Neural progenitor cell (in vitro differentiated cells): ENCODE results near the gene CEBPE. TPM values are rescaled to one million over a fixed set of nuclear protein-coding genes. Genes with fewer than 3 reads are reported as not detected.
A peak's percentile ranks its signal among the peaks of the same experiment; 100 is the strongest.

ENCODE experiments used
- DNase-seq: peaks from one replicate; pipeline ENCODE4 v3.0.0-alpha.2; 2016; ENCODE audit warnings: low spot score
- H2AFZ ChIP-seq: fragments of 200-600 bp; sonication (generic); replicated peaks from 2 replicates; pipeline ENCODE4 v1.6.1; 2016; ENCODE audit warnings: antibody characterized with exemption
- H3F3A ChIP-seq: fragments of 200-600 bp; sonication (generic); 2 replicates; pipeline ENCODE4 v1.6.1; 2016; ENCODE audit warnings: antibody characterized with exemption, low read depth
- H3K27ac ChIP-seq: fragments of 200-600 bp; sonication (generic); 2 replicates; pipeline ENCODE4 v1.5.1; 2016; ENCODE audit warnings: mild to moderate bottlenecking
- H3K27me3 ChIP-seq: fragments of 200-600 bp; sonication (generic); 2 replicates; pipeline ENCODE4 v1.6.1; 2016; ENCODE audit warnings: mild to moderate bottlenecking, moderate library complexity
- H3K36me3 ChIP-seq: fragments of 200-600 bp; sonication (generic); 2 replicates; pipeline ENCODE4 v1.5.1; 2016
- H3K4me1 ChIP-seq: fragments of 200-600 bp; sonication (generic); 2 replicates; pipeline ENCODE4 v1.6.1; 2016; ENCODE audit warnings: mixed run types
- H3K4me2 ChIP-seq: fragments of 200-600 bp; sonication (generic); 2 replicates; pipeline ENCODE4 v1.6.1; 2016
- H3K4me3 ChIP-seq: fragments of 200-600 bp; sonication (generic); 2 replicates; pipeline ENCODE4 v1.5.1; 2016
- H3K79me2 ChIP-seq: fragments of 200-600 bp; sonication (generic); 2 replicates; pipeline ENCODE4 v1.6.1; 2016; ENCODE audit warnings: low read depth
- H3K9ac ChIP-seq: fragments of 200-600 bp; sonication (generic); 2 replicates; pipeline ENCODE4 v1.6.1; 2016
- H3K9me3 ChIP-seq: fragments of 200-600 bp; sonication (generic); 2 replicates; pipeline ENCODE4 v1.5.1; 2016; ENCODE audit warnings: low read depth
- H4K20me1 ChIP-seq: fragments of 200-600 bp; sonication (generic); 2 replicates; pipeline ENCODE4 v1.6.1; 2016; ENCODE audit warnings: low read depth
- H3K27ac Mint-ChIP-seq: 3 replicates; pipeline ENCODE4 v1.8.0; 2021; ENCODE audit warnings: mixed read lengths
- H3K27me3 Mint-ChIP-seq: 2 replicates; pipeline ENCODE4 v1.8.0; 2022; ENCODE audit warnings: low read depth, mild to moderate bottlenecking, inconsistent platforms, moderate library complexity, mixed read lengths; ENCODE audit not compliant: insufficient read depth
- H3K36me3 Mint-ChIP-seq: 3 replicates; pipeline ENCODE4 v1.8.0; 2021; ENCODE audit warnings: mixed read lengths
- H3K4me1 Mint-ChIP-seq: 3 replicates; pipeline ENCODE4 v1.8.0; 2021; ENCODE audit warnings: mixed read lengths
- H3K4me3 Mint-ChIP-seq: 3 replicates; pipeline ENCODE4 v1.8.0; 2021; ENCODE audit warnings: mild to moderate bottlenecking, moderate library complexity, mixed read lengths
- H3K9me3 Mint-ChIP-seq: 3 replicates; pipeline ENCODE4 v1.8.0; 2020; ENCODE audit warnings: mixed read lengths
- CTCF ChIP-seq: fragments of 200-600 bp; sonication (generic); IDR thresholded peaks from 2 replicates; pipeline ENCODE4 v1.5.1; 2017; ENCODE audit warnings: antibody characterized with exemption, mild to moderate bottlenecking
- EZH2 ChIP-seq: fragments of 200-600 bp; sonication (generic); IDR thresholded peaks from 2 replicates; pipeline ENCODE4 v1.6.1; 2017; ENCODE audit warnings: antibody characterized with exemption, mild to moderate bottlenecking, moderate library complexity
- EZH2phosphoT487 ChIP-seq: fragments of 200-600 bp; sonication (generic); IDR thresholded peaks from 2 replicates; pipeline ENCODE4 v1.6.1; 2017; ENCODE audit warnings: antibody characterized with exemption
- total RNA-seq: library from RNA; depleted of rRNA; stranded (reverse); fragments of >200 nt; gene quantifications from 2 replicates; pipeline ENCODE4 v1.2.3, GENCODE V29; 2015; ENCODE audit warnings: low replicate concordance

CEBPE gene
- total RNA-seq, 1 donor from 2014 or later = not detected

DNA sequence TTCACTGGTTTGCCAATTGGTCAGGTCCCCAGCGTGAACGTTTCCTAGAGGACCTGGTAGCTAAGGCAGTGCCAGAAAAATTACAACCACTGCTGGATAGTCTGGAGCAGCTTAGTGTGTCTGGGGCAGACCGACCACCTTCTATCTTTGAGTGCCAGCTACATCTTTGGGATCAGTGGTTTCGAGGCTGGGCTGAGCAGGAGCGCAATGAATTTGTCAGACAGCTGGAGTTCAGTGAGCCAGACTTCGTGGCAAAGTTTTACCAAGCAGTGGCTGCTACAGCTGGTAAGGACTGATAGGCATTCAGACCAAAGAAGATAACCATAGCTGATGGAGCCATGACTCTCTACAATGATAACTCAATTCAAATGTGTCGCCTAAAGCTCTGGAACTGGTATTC lies 21.3 kb downstream of the CEBPE start:
- H3K79me2 ChIP-seq = peaks cover 56% of the 10 kb centered on the region
- Mint-ChIP-seq H3K36me3 (peaks cover 15% of the 10 kb centered on the region), H3K4me1 (peaks cover 26% of the 10 kb centered on the region), H3K27me3 (peaks cover 2% of the 10 kb centered on the region), H3K4me3 (no peak overlapping the region), H3K27ac (no peak overlapping the region), H3K9me3 (peaks cover under 1% of the 10 kb centered on the region)
- H3K9ac ChIP-seq = peak overlapping the region; percentile 0
- H3K4me3 ChIP-seq = no peak overlapping the region
- H3F3A ChIP-seq = peaks cover 25% of the 10 kb centered on the region
- no peaks in the 10 kb centered on the region for H3K9me3 ChIP-seq
- peaks cover 18% of the 10 kb centered on the region for H3K4me1 ChIP-seq
- no peak overlapping the region for H3K27ac ChIP-seq
- no peak for TF ChIP-seq EZH2phosphoT487
- no peak for TF ChIP-seq EZH2
- TF ChIP-seq CTCF = no peak
- H3K27me3 ChIP-seq = no peaks in the 10 kb centered on the region
- no peak for DNase-seq
- no peaks in the 10 kb centered on the region for H3K36me3 ChIP-seq
- H3K4me2 ChIP-seq = no peak overlapping the region
- H2AFZ ChIP-seq = no peak overlapping the region
- H4K20me1 ChIP-seq = peaks cover 29% of the 10 kb centered on the region

DNA sequence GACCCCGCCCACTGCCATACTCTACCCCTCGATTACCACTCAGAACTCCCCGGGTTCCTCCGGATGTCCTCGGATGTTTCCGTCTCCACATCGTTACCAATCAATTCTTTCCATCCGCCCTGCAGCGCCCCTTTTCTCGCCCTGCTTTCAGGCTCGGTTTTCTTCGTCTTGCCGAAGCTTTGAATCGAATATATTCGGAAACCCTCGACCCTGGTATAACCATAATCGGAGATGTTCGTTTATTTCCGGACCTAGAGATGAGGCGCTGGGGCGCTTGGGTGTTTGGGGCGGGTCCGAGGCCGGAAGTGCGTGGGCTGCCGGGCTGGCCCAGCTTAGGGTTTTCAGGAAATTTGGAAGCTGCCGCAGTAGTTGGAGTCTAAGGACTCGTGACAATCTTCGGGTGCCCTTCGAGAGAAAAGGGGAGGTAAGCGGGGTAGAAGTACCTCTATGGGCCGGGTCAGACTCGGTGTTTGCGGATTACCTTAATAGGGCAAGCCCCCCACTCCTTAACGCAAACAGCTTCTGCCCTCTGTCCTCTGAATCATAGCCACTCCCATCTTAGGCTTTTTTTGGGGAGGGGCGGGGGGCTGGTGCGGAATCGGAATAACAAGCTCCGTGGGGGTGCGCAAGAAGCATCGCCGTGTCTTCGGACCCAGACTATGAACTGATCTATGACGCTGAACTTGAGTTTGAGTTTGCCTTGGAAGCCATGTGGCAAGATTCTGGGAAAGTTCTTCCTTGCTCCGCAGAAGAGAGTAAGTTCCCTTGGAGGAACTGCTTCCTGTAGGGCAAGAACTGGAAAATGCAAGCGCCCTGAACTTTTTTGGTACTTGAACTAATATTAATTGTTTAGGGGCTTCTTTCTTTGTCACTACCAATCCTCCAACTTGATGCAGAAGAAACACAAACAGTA lies 23.6 kb downstream of the CEBPE start, which contains the start of gene C14orf119:
Gene C14orf119, plus strand, starts transcription at position 310 of the 913 bp plus-strand sequence. CDS start 2,154 bp downstream, outside the sequence.
- Mint-ChIP-seq H3K27me3 (no peaks in the 10 kb centered on the region), H3K36me3 (peaks cover 24% of the 10 kb centered on the region), H3K4me3 (no peak within 1 kb of the TSS), H3K9me3 (no peaks in the 10 kb centered on the region), H3K4me1 (peaks cover 20% of the 10 kb centered on the region), H3K27ac (no peak within 1 kb of the TSS)
- Histone ChIP-seq H4K20me1 (peaks cover 51% of the 10 kb centered on the region), H3K4me1 (peaks cover 14% of the 10 kb centered on the region), H3K9ac (peak within 1 kb of the TSS; percentile 97), H3K4me3 (peak within 1 kb of the TSS; percentile 92), H3K27me3 (no peaks in the 10 kb centered on the region), H3K36me3 (peaks cover 8% of the 10 kb centered on the region), H3K79me2 (peaks cover 79% of the 10 kb centered on the region), H2AFZ (peak within 1 kb of the TSS; percentile 98), H3K27ac (peak within 1 kb of the TSS; percentile 94), H3K4me2 (peak within 1 kb of the TSS; percentile 97), H3K9me3 (no peaks in the 10 kb centered on the region), H3F3A (peaks cover 35% of the 10 kb centered on the region)
- peak; percentile 100 for DNase-seq
- no peak for TF ChIP-seq EZH2
- TF ChIP-seq EZH2phosphoT487 = no peak
- no peak for TF ChIP-seq CTCF

DNA sequence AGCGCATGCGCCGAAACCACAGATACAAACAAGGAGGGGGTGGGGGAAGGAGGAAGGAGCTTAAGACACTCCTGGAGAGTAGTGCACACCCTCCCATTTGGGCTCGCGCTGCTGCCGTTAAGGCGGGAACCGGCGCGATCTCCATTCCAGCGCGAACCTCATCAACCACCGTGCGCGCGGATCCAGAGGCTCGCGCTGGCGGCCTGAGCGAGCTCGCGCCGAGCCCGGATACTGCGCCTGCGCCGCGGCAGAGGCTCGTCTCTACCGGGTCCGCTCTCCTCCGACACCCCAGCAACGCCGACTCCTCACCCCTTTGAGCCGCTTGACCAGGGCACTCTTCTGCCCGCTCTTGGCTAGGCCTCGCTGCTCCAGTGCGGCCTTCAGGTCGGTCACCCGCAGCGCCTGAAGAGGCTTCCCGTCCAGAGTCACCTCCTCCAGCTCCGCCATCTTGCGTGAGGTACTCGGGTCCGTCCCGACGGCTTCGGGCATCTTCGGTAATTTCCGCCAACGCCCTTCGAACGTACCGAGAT lies 24.3 kb downstream of the CEBPE start, which contains the start of gene ACIN1:
Gene ACIN1, minus strand, starts transcription at position 471 of the 530 bp plus-strand sequence. Its CDS starts 24 bp downstream, at position 447.
- H3K4me3 ChIP-seq = peak within 1 kb of the TSS; percentile 92
- H3F3A ChIP-seq = peaks cover 35% of the 10 kb centered on the region
- TF ChIP-seq EZH2phosphoT487 = no peak
- TF ChIP-seq CTCF = no peak
- no peak for TF ChIP-seq EZH2
- no peaks in the 10 kb centered on the region for H3K27me3 Mint-ChIP-seq
- peaks cover 86% of the 10 kb centered on the region for H3K79me2 ChIP-seq
- peaks cover 14% of the 10 kb centered on the region for H3K4me1 ChIP-seq
- H2AFZ ChIP-seq = peak within 1 kb of the TSS; percentile 98
- peak within 1 kb of the TSS; percentile 97 for H3K4me2 ChIP-seq
- H3K9me3 Mint-ChIP-seq = no peaks in the 10 kb centered on the region
- no peak within 1 kb of the TSS for H3K27ac Mint-ChIP-seq
- H3K4me3 Mint-ChIP-seq = no peak within 1 kb of the TSS
- H3K36me3 ChIP-seq = peaks cover 11% of the 10 kb centered on the region
- peaks cover 20% of the 10 kb centered on the region for H3K4me1 Mint-ChIP-seq
- peaks cover 25% of the 10 kb centered on the region for H3K36me3 Mint-ChIP-seq
- peaks cover 51% of the 10 kb centered on the region for H4K20me1 ChIP-seq
- no peaks in the 10 kb centered on the region for H3K9me3 ChIP-seq
- no peaks in the 10 kb centered on the region for H3K27me3 ChIP-seq
- DNase-seq = peak; percentile 96
- peak within 1 kb of the TSS; percentile 97 for H3K9ac ChIP-seq
- H3K27ac ChIP-seq = peak within 1 kb of the TSS; percentile 94
